Measurements from ENCODE around the gene ONECUT2.

The ONECUT2 gene

GRCh38 chr18:57425096-57425495, 10.1 kb upstream of the ONECUT2 start:
- H2BK15ac ChIP-seq (ENCODE audit: low read depth, poor library complexity, severe bottlenecking), result no peak overlapping the region
- 75% methylated on average over 4 of the region's 5 CpGs for WGBS
- no peak overlapping the region for H3K23ac ChIP-seq (ENCODE audit: low read length in 2 of 2)
- no peak overlapping the region for H3K27ac ChIP-seq (ENCODE audit: low read length, poor library complexity, severe bottlenecking)
- peaks cover 4% of the 10 kb centered on the region for H3K9me3 ChIP-seq (ENCODE audit: control insufficient read depth, low read length)
- H3K36me3 ChIP-seq (ENCODE audit: control insufficient read depth in 1 of 2, insufficient read depth in 2 of 2, low read depth in 1 of 2, low read length in 2 of 2), result no peaks in the 10 kb centered on the region
- peaks cover 8% of the 10 kb centered on the region for H3K4me1 ChIP-seq (ENCODE audit: control insufficient read depth, insufficient read depth, low read depth, low read length)
- no peak overlapping the region for H2BK120ac ChIP-seq (ENCODE audit: low read depth, low read length)
- H3K79me1 ChIP-seq (replicated peaks; ENCODE audit: low read length, poor library complexity, severe bottlenecking), result no peaks in the 10 kb centered on the region
- H3K27me3 ChIP-seq (ENCODE audit: control insufficient read depth in 1 of 2, insufficient read depth in 1 of 2, low read length in 2 of 2), result peaks cover 50 to 62% of the 10 kb centered on the region in 2 experiments
- H4K91ac ChIP-seq (ENCODE audit: low read length), result no peak overlapping the region
- no peak overlapping the region for H3K4ac ChIP-seq (ENCODE audit: low read depth in 1 of 2, low read length in 2 of 2)
- no peak overlapping the region for H3K4me2 ChIP-seq (ENCODE audit: low read length, poor library complexity, severe bottlenecking)
- no peak overlapping the region for H2BK5ac ChIP-seq (ENCODE audit: low read depth, low read length, poor library complexity, severe bottlenecking)
- no peak overlapping the region for H3K9ac ChIP-seq (ENCODE audit: low read length)
- H2AFZ ChIP-seq (ENCODE audit: low read depth, low read length), result no peak overlapping the region
- no peak overlapping the region for H2BK12ac ChIP-seq (ENCODE audit: low read length in 2 of 2)
- H4K8ac ChIP-seq (ENCODE audit: low read length), result no peak overlapping the region
- H3K4me3 ChIP-seq (ENCODE audit: insufficient read depth in 1 of 2, low read depth in 1 of 2, low read length in 2 of 2), result no peak overlapping the region
- no peak overlapping the region for H3K18ac ChIP-seq (ENCODE audit: low read depth in 1 of 2, low read length in 2 of 2)
- no peak overlapping the region for H3K14ac ChIP-seq (ENCODE audit: low read length in 2 of 2)
- no peak overlapping the region for H2AK5ac ChIP-seq (ENCODE audit: low read length, severe bottlenecking)
- DNase-seq, result no peak

- Histone ChIP-seq H3K79me1 (replicated peaks; ENCODE audit: low read length, poor library complexity, severe bottlenecking) (no peaks in the 10 kb centered on the region), H3K18ac (ENCODE audit: low read depth in 1 of 2, low read length in 2 of 2) (no peak overlapping the region), H3K14ac (ENCODE audit: low read length in 2 of 2) (no peak overlapping the region), H2BK12ac (ENCODE audit: low read length in 2 of 2) (no peak overlapping the region), H4K8ac (ENCODE audit: low read length) (no peak overlapping the region), H2BK120ac (ENCODE audit: low read depth, low read length) (no peak overlapping the region), H3K23ac (ENCODE audit: low read length in 2 of 2) (no peak overlapping the region), H2AK5ac (ENCODE audit: low read length, severe bottlenecking) (no peak overlapping the region), H3K36me3 (ENCODE audit: control insufficient read depth in 1 of 2, insufficient read depth in 2 of 2, low read depth in 1 of 2, low read length in 2 of 2) (no peaks in the 10 kb centered on the region), H3K27me3 (ENCODE audit: control insufficient read depth in 1 of 2, insufficient read depth in 1 of 2, low read length in 2 of 2) (peaks cover 61 to 73% of the 10 kb centered on the region in 2 experiments), H3K4ac (ENCODE audit: low read depth in 1 of 2, low read length in 2 of 2) (no peak overlapping the region), H3K9ac (ENCODE audit: low read length) (no peak overlapping the region), H2AFZ (ENCODE audit: low read depth, low read length) (no peak overlapping the region), H2BK5ac (ENCODE audit: low read depth, low read length, poor library complexity, severe bottlenecking) (no peak overlapping the region), H3K27ac (ENCODE audit: low read length, poor library complexity, severe bottlenecking) (no peak overlapping the region), H2BK15ac (ENCODE audit: low read depth, poor library complexity, severe bottlenecking) (no peak overlapping the region), H3K4me2 (ENCODE audit: low read length, poor library complexity, severe bottlenecking) (no peak overlapping the region), H3K4me3 (ENCODE audit: insufficient read depth in 1 of 2, low read depth in 1 of 2, low read length in 2 of 2) (no peak overlapping the region), H3K4me1 (ENCODE audit: control insufficient read depth, insufficient read depth, low read depth, low read length) (peaks cover 8% of the 10 kb centered on the region), H3K9me3 (ENCODE audit: control insufficient read depth, low read length) (peaks cover 4% of the 10 kb centered on the region), H4K91ac (ENCODE audit: low read length) (no peak overlapping the region)
- 100% methylated on average over 2 of the region's 4 CpGs for WGBS
- DNase-seq, result no peak
Measured at GRCh38 chr18:57426187-57426586, 9.0 kb upstream of the ONECUT2 start.

- 9% methylated on average over 80 of the region's 80 CpGs for WGBS
Measured at GRCh38 chr18:57427429-57428201, 7.6 kb upstream of the ONECUT2 start.

GRCh38 chr18:57428221-57429150, 6.7 kb upstream of the ONECUT2 start:
- H3K18ac ChIP-seq (ENCODE audit: low read depth in 1 of 2, low read length in 2 of 2), result no peak overlapping the region
- H3K9me3 ChIP-seq (ENCODE audit: control insufficient read depth, low read length), result peaks cover 4% of the 10 kb centered on the region
- H2BK12ac ChIP-seq (ENCODE audit: low read length in 2 of 2), result no peak overlapping the region
- H4K91ac ChIP-seq (ENCODE audit: low read length), result no peak overlapping the region
- H3K14ac ChIP-seq (ENCODE audit: low read length in 2 of 2), result no peak overlapping the region
- H3K23ac ChIP-seq (ENCODE audit: low read length in 2 of 2), result peak overlapping the region in 1 of 2 experiments; percentile 85
- no peak for DNase-seq
- no peak overlapping the region for H2AK5ac ChIP-seq (ENCODE audit: low read length, severe bottlenecking)
- peaks cover 9% of the 10 kb centered on the region for H3K4me1 ChIP-seq (ENCODE audit: control insufficient read depth, insufficient read depth, low read depth, low read length)
- no peaks in the 10 kb centered on the region for H3K36me3 ChIP-seq (ENCODE audit: control insufficient read depth in 1 of 2, insufficient read depth in 2 of 2, low read depth in 1 of 2, low read length in 2 of 2)
- peak overlapping the region in 1 of 2 experiments; percentile 44 for H3K4me3 ChIP-seq (ENCODE audit: insufficient read depth in 1 of 2, low read depth in 1 of 2, low read length in 2 of 2)
- no peak overlapping the region for H2BK15ac ChIP-seq (ENCODE audit: low read depth, poor library complexity, severe bottlenecking)
- H3K4me2 ChIP-seq (ENCODE audit: low read length, poor library complexity, severe bottlenecking), result no peak overlapping the region
- H3K79me1 ChIP-seq (replicated peaks; ENCODE audit: low read length, poor library complexity, severe bottlenecking), result no peaks in the 10 kb centered on the region
- H2BK120ac ChIP-seq (ENCODE audit: low read depth, low read length), result no peak overlapping the region
- no peak overlapping the region for H2AFZ ChIP-seq (ENCODE audit: low read depth, low read length)
- H3K4ac ChIP-seq (ENCODE audit: low read depth in 1 of 2, low read length in 2 of 2), result no peak overlapping the region
- H2BK5ac ChIP-seq (ENCODE audit: low read depth, low read length, poor library complexity, severe bottlenecking), result no peak overlapping the region
- 8% methylated on average over 90 of the region's 99 CpGs for WGBS
- H3K27ac ChIP-seq (ENCODE audit: low read length, poor library complexity, severe bottlenecking), result no peak overlapping the region
- peaks cover 78 to 96% of the 10 kb centered on the region in 2 experiments for H3K27me3 ChIP-seq (ENCODE audit: control insufficient read depth in 1 of 2, insufficient read depth in 1 of 2, low read length in 2 of 2)
- no peak overlapping the region for H4K8ac ChIP-seq (ENCODE audit: low read length)
- H3K9ac ChIP-seq (ENCODE audit: low read length), result no peak overlapping the region

More at GRCh38 chr18:57427429-57428201, 7.6 kb upstream of the ONECUT2 start:
- H3K9ac ChIP-seq (ENCODE audit: low read length), result no peak overlapping the region
- no peak overlapping the region for H2AFZ ChIP-seq (ENCODE audit: low read depth, low read length)
- H4K8ac ChIP-seq (ENCODE audit: low read length), result no peak overlapping the region
- H3K79me1 ChIP-seq (replicated peaks; ENCODE audit: low read length, poor library complexity, severe bottlenecking), result no peaks in the 10 kb centered on the region
- peaks cover 8% of the 10 kb centered on the region for H3K4me1 ChIP-seq (ENCODE audit: control insufficient read depth, insufficient read depth, low read depth, low read length)
- no peak overlapping the region for H2BK12ac ChIP-seq (ENCODE audit: low read length in 2 of 2)
- no peak overlapping the region for H4K91ac ChIP-seq (ENCODE audit: low read length)
- H2BK5ac ChIP-seq (ENCODE audit: low read depth, low read length, poor library complexity, severe bottlenecking), result no peak overlapping the region
- H3K14ac ChIP-seq (ENCODE audit: low read length in 2 of 2), result no peak overlapping the region
- no peaks in the 10 kb centered on the region for H3K36me3 ChIP-seq (ENCODE audit: control insufficient read depth in 1 of 2, insufficient read depth in 2 of 2, low read depth in 1 of 2, low read length in 2 of 2)
- H2BK120ac ChIP-seq (ENCODE audit: low read depth, low read length), result no peak overlapping the region
- no peak overlapping the region for H2AK5ac ChIP-seq (ENCODE audit: low read length, severe bottlenecking)
- DNase-seq, result no peak
- H3K4me2 ChIP-seq (ENCODE audit: low read length, poor library complexity, severe bottlenecking), result no peak overlapping the region
- peak overlapping the region; percentile 67 for H2BK15ac ChIP-seq (ENCODE audit: low read depth, poor library complexity, severe bottlenecking)
- no peak overlapping the region for H3K23ac ChIP-seq (ENCODE audit: low read length in 2 of 2)
- H3K4ac ChIP-seq (ENCODE audit: low read depth in 1 of 2, low read length in 2 of 2), result no peak overlapping the region
- no peak overlapping the region for H3K27ac ChIP-seq (ENCODE audit: low read length, poor library complexity, severe bottlenecking)
- H3K18ac ChIP-seq (ENCODE audit: low read depth in 1 of 2, low read length in 2 of 2), result no peak overlapping the region
- H3K9me3 ChIP-seq (ENCODE audit: control insufficient read depth, low read length), result peaks cover 4% of the 10 kb centered on the region
- H3K27me3 ChIP-seq (ENCODE audit: control insufficient read depth in 1 of 2, insufficient read depth in 1 of 2, low read length in 2 of 2), result peaks cover 69 to 87% of the 10 kb centered on the region in 2 experiments
- H3K4me3 ChIP-seq (ENCODE audit: insufficient read depth in 1 of 2, low read depth in 1 of 2, low read length in 2 of 2), result no peak overlapping the region

All from mesenchymal stem cell (in vitro differentiated cells and primary cell).